T-helper 9 cell (primary cell): ENCODE results near the gene BNIPL.

Source experiments
- DNase-seq: peaks from one replicate; pipeline ENCODE4 v3.0.0-alpha.2; 2020

The BNIPL gene

GRCh38 chr1:151010346-151010726, 26.1 kb upstream of the BNIPL start:
- DNase-seq: no peak

- DNase-seq: no peak
Observed at GRCh38 chr1:151011154-151011850, 25.1 kb upstream of the BNIPL start.

- no peak for DNase-seq
Observed at GRCh38 chr1:151012684-151013471, 23.5 kb upstream of the BNIPL start.

GRCh38 chr1:151013518-151013917, 22.9 kb upstream of the BNIPL start:
- DNase-seq: no peak

GRCh38 chr1:151024540-151025146, 11.7 kb upstream of the BNIPL start:
- peak; percentile 87 for DNase-seq

GRCh38 chr1:151026460-151026859, 9.9 kb upstream of the BNIPL start:
- no peak for DNase-seq

- DNase-seq: no peak
Observed at GRCh38 chr1:151032164-151032563, 4.2 kb upstream of the BNIPL start.

GRCh38 chr1:151035167-151035566, 1.2 kb upstream of the BNIPL start:
- DNase-seq: no peak

GRCh38 chr1:151037032-151037431, 646 bp downstream of the BNIPL start:
- no peak for DNase-seq

- no peak for DNase-seq
Observed at GRCh38 chr1:151039521-151039920, 3.1 kb downstream of the BNIPL start.

GRCh38 chr1:151043163-151043562, 6.8 kb downstream of the BNIPL start:
- no peak for DNase-seq

GRCh38 chr1:151047591-151047924, 11.2 kb downstream of the BNIPL start, which contains the start of gene C1orf56:
Gene C1orf56 (plus strand): TSS chr1:151047751. CDS start chr1:151047848, 97 bp downstream.
- peak; percentile 49 for DNase-seq

- peak; percentile 41 for DNase-seq
Observed at GRCh38 chr1:151047925-151048644, 11.7 kb downstream of the BNIPL start.

- no peak for DNase-seq
Observed at GRCh38 chr1:151048645-151049032, 12.3 kb downstream of the BNIPL start.

GRCh38 chr1:151049458-151049857, 13.1 kb downstream of the BNIPL start:
- DNase-seq: no peak

- DNase-seq: no peak
Observed at GRCh38 chr1:151050051-151050688, 13.8 kb downstream of the BNIPL start.

GRCh38 chr1:151051356-151052009, 15.1 kb downstream of the BNIPL start:
- DNase-seq: no peak

GRCh38 chr1:151054971-151055547, 18.7 kb downstream of the BNIPL start:
- DNase-seq: no peak

GRCh38 chr1:151055581-151055980, 19.2 kb downstream of the BNIPL start:
- no peak for DNase-seq

- DNase-seq: no peak
Observed at GRCh38 chr1:151056149-151056548, 19.8 kb downstream of the BNIPL start.

GRCh38 chr1:151058692-151059091, 22.3 kb downstream of the BNIPL start:
- no peak for DNase-seq
